HG03159 (cell line): ENCODE measurements around the gene RMND1.
A peak's percentile ranks its signal among the peaks of the same experiment; 100 is the strongest.

Experiments
- ATAC-seq: cut with Tn5 transposase; IDR thresholded peaks from one replicate; pipeline ENCODE4 v1.9.1; 2021; ENCODE audit warnings: mild to moderate bottlenecking, moderate library complexity; ENCODE audit not compliant: unreplicated experiment

The RMND1 gene

DNA sequence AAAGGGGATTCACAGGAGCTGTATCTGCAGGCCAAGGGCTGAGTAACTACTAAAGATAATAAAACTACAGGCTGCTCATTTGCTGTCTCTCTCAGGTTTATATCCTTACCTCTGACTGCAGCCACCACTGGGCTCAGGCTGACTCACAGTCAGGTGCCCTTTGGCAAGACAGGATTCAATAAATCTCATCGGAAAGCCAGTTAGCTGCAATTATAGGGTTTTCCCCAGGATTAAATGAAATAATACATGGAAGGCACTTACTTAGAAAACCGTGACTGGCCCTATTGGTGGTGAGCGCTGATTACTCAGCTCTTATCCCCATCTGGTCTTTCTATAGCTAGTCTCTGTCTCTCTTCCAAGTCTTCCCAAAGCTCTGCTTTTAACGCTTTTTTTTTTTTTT is 26.4 kb downstream of the RMND1 start:
- ATAC-seq, result no peak

DNA sequence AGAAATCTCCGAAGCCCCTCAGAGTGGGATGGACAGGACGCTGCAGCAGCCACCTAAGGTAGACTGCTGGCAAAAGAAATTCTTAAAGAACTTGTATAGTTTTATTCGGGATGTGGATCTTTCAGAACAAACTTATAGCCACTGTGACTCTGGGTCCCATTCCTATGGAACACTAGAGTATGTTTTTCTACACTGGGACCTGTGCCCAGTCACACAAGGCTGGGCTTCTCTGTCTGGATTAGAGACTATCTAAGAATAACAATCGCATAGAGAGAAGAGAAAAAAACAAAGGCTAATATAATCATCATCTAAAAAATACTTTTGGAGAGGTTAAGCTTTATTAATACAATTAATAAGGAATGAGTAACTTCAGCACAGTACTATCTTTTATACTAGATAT is 28.9 kb downstream of the RMND1 start:
- no peak for ATAC-seq

- ATAC-seq, result no peak
Measured at GRCh38 chr6:151417477-151417876, 34.4 kb downstream of the RMND1 start.

DNA sequence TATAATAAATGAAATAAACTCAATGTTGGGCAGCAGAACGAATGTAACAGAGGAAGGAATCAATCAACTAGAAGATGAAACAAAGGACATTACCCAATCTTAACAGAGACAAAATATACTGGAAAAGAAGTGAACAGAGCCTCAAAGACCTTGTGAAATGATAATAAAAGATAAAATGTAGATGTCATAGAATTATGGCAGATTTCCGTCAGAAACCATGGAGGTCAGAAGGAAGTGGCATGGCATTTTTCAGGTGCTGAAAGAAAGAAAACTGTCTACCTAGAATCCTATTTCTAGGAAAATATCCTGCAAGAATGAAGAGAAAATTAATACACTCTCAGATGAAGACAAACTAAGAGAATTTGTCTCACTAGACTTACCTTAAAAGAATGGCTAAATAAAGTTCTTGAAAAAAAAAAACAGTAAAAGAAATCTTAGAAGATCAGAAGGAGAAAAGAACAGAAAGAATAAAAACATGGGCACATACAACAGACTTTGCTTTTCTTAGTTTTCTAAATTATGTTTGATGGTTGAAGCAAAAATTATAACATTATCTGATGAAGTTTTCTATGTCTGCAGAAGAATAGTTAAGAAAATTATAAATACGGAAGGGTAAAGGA is 37.2 kb downstream of the RMND1 start:
- ATAC-seq, result no peak

DNA sequence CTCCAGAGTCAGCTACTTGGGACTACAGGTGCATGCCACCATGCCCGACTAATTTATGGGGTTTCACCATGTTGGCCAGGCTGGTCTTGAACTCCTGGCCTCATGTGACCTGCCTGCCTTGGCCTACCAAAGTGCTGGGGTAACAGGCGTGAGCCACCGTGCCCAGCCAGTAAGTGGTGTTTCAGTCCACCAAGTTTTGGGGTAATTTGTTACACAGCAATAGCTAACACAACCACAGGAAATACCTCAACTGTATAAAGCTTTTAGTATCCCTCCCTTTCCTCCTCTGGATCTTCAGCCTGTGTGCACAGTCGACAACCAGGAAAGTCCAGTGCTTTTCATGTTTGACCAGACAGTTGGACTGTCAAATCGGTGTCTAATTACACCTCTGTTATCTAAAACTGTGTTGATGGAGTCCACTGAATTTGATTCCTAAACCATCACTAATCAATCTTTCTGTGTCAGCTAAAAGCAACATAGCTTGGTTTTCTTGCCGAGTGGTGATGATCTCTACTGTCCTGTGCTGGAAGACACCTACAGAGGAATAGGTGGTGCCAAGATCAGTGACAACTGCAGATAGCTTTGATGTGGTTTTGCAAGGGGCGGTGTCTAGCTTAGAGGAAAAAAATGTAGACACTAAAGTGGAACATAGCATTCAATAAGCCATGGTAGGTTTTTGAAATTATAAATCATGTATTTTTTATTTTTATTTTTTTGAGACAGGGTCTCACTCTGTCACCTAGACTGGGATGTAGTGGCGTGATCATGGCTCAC is 38.4 kb downstream of the RMND1 start:
- no peak for ATAC-seq

DNA sequence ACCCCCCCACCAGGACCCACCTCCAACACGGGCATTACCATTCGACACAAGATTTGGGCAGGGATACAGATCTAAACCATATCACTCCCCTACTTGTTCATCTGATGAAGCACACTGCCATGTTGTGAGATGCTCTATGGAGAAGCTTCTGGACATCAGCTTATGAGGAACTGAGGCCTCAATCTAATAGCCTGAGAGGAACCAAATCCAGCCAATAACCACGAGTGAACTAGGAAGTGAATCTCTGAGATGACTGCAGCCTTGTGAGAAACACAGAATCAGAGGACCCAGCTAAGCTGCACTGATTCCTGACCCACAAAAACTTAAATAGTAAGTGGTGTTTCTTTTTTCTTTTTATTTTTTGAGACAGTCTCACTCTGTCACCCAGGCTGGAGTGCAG is 39.0 kb downstream of the RMND1 start:
- ATAC-seq, result no peak

- no peak for ATAC-seq
Measured at GRCh38 chr6:151409679-151410078, 42.2 kb downstream of the RMND1 start.

- peak; percentile 71 for ATAC-seq
Measured at GRCh38 chr6:151409260-151409659, 42.7 kb downstream of the RMND1 start.

DNA sequence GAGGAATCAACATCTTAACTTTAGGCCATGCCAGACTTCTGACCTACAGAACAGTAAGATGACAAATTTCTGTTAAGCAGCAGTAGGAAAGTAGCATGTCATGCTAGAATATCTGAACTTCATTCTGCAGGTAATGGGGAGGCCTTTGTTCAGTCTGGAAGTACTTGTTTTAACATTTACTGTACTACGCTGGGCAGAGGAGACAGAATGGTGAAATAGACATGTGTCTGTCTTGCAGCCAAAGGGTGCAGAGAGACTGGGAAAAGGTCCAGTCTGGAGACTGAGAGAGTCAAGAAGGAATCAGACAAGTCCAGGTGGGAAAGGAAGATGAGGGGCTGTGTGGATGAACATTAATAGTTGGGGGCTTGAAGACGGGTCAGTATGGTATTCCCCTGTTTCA is 43.1 kb downstream of the RMND1 start:
- peak; percentile 4 for ATAC-seq

DNA sequence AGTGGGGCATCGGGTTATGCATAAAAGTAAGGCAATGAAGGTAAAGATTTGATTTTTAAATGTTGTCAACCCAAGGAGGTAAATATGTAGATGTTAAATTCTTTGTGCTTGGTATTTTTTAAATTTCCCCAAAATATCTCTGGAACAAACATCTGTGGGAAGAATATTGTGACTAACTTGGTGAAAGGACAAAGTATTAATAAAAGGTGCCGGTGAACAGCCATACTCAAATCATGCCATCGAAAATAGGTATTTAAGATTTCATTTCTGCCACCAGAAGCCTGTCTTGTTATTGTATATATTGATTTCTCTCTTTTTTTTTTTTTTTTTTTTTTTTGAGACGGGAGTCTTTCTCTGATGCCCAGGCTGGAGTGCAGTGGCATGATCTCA is 48.0 kb downstream of the RMND1 start:
- no peak for ATAC-seq

DNA sequence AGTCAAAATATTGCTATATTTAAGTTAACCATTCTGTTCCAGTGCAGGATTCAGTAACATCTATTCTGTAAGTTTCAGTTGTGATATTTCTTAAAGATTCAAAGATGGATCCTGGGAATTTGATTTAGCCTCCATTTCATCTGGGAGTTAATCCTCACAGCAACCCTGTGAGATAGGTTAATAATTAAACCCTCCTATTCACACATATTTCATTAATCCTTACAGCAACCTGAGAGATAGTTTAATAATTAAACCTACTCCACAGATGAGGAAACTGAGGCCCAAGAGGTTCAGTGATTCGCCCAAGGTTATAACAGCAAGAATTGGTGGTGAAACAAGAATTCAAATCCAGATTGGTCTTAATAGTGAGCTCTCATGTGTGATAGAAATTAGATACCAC is 49.7 kb downstream of the RMND1 start:
- no peak for ATAC-seq

GRCh38 chr6:151400473-151400872 is 51.5 kb downstream of the RMND1 start:
- no peak for ATAC-seq

DNA sequence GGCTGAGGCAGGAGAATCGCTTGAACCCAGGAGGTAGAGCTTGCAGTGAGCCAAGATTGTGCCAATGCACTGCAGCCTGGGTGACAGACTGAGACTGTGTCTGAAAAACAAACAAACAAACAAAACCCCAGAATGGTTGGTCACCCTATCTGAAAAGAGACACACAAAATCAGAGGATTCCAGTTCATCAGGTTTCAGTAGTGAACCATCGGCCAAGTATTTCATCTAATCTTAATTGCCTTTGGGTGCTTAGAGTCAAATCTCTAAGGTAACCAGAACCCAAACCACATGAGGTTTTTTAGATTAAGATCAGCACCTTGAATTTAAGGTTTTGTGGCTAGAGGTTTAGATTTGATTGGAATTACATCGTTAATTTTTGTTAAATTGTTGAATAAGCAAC is 52.2 kb downstream of the RMND1 start:
- ATAC-seq, result no peak

- ATAC-seq, result no peak
Measured at GRCh38 chr6:151393410-151393809, 58.5 kb downstream of the RMND1 start.

DNA sequence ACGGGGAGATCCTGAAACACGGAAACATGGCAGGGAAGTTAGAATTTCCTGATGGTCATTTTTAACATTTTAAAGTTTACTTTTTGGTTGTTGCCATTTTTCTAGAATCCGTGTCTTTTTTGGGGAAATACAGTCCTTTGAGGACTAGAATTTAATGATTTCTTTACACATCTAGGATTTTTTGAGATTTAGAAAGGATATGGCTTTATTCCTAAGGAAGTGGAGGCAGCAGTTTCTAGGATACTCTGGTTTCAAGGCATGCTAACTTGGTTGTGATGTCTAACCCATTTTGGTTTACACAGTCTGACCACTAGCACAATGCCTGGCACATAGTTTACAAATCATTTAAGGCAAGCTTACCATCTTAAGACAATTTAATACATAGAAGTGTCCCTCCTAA is 59.5 kb downstream of the RMND1 start:
- ATAC-seq, result no peak

- ATAC-seq, result peak; percentile 21
Measured at GRCh38 chr6:151391471-151392413, 60.2 kb downstream of the RMND1 start, which contains the start of gene ZBTB2. ZBTB2 (minus strand) TSS chr6:151391559; CDS start chr6:151373637, 17,922 bp downstream.

- ATAC-seq, result peak; percentile 7
Measured at GRCh38 chr6:151390851-151391470, 61.0 kb downstream of the RMND1 start.

DNA sequence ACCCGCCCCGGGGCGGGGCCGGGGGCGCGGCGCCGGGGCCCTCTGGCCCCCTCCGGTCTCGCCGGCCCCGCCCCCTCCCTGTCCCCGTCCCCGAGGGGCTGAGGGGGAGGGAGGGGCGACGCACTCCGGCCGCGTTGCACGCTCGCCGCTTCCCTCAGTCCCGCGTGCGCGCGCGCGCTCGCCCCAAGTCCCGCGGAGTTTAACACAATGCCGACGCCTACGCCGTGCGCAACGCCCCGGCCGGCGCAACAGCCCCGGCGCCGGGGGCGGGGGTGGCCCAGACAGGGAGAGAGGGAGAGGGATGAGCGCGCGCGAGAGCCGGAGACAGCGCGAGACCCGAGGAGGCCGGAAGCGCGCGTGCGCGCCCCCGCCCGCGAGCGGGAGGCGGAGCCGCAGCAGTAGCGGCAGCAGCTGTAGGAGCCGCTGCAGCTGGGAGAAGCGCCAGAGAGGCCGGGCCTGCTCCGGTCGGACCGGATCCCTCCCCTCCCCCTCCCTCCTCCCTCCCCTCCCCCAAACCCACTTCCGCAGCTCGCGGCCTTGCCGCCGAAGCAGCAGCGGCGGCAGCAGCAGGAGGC is 61.6 kb downstream of the RMND1 start:
- ATAC-seq, result peak; percentile 81

DNA sequence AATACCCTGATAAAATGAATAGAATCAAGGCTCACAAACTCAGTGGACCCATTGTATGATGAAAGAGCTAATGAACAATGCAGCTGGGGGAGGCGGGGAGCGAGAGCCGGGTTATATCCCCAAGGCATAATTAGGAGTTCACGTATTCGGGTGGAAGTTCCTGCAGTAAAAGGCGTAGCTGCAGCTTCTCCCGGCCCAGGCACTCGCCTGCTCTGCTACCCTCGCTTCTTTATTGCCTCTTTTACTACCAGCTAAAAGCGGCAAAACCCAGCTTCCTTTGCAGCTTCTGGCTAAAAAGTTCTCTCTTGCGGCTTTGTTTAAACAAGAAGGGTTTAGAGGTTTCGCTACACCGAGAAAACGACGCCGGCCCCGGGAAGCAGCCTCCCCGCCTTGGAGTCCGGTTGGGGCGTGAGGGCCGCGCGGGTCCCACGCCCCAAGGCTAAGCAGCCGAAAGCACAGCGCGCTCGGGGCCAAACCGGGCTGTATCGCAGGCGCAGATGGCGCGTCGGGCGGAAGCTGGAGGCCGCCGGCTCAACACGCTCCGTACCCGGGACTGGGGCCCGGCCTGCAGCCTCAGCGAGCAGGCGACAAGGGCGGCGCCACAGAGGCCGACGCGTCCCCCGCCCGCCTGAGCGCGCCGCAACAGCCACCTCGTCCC is 62.2 kb downstream of the RMND1 start:
- ATAC-seq, result peak; percentile 59

- no peak for ATAC-seq
Measured at GRCh38 chr6:151388997-151389617, 62.8 kb downstream of the RMND1 start.
